Smooth muscle cell (in vitro differentiated cells): ENCODE results near the gene KLF15. TPM values are rescaled to one million over a fixed set of nuclear protein-coding genes. Genes with fewer than 3 reads are reported as not detected.

Experiments
- DNase-seq: peaks from one replicate; lab custom pipeline; 2025; ENCODE audit not compliant: unreplicated experiment; lab: John Stamatoyannopoulos, UW
- H2AFZ ChIP-seq: fragments of 200-600 bp; sonication (generic); 2 replicates; pipeline ENCODE4 v1.6.0; 2016; ENCODE audit warnings: antibody characterized with exemption, low read depth, mild to moderate bottlenecking
- H3F3A ChIP-seq: fragments of 200-600 bp; sonication (generic); 2 replicates; pipeline ENCODE4 v1.6.0; 2017; ENCODE audit warnings: antibody characterized with exemption, low read depth
- H3K27ac ChIP-seq: fragments of 200-600 bp; sonication (generic); 2 replicates; pipeline ENCODE4 v1.5.1; 2016; ENCODE audit warnings: low read depth, mild to moderate bottlenecking
- H3K27me3 ChIP-seq: fragments of 200-600 bp; sonication (generic); 2 replicates; pipeline ENCODE4 v1.6.1; 2016; ENCODE audit warnings: low read depth, mild to moderate bottlenecking
- H3K36me3 ChIP-seq: fragments of 200-600 bp; sonication (generic); 2 replicates; pipeline ENCODE4 v1.5.1; 2016; ENCODE audit warnings: low read depth
- H3K4me1 ChIP-seq: fragments of 200-600 bp; sonication (generic); 2 replicates; pipeline ENCODE4 v1.5.1; 2016; ENCODE audit warnings: low read depth
- H3K4me2 ChIP-seq: fragments of 200-600 bp; sonication (generic); 2 replicates; pipeline ENCODE4 v1.6.0; 2016; ENCODE audit warnings: mild to moderate bottlenecking
- H3K4me3 ChIP-seq: fragments of 200-600 bp; sonication (generic); 2 replicates; pipeline ENCODE4 v1.5.1; 2016; ENCODE audit warnings: mild to moderate bottlenecking
- H3K79me2 ChIP-seq: fragments of 200-600 bp; sonication (generic); 2 replicates; pipeline ENCODE4 v1.6.0; 2016; ENCODE audit warnings: low read depth, mild to moderate bottlenecking
- H3K9ac ChIP-seq: fragments of 200-600 bp; sonication (generic); 2 replicates; pipeline ENCODE4 v1.6.0; 2016; ENCODE audit warnings: low read depth
- H3K9me3 ChIP-seq: fragments of 200-600 bp; sonication (generic); replicated peaks from 2 replicates; pipeline ENCODE4 v1.5.1; 2016; ENCODE audit warnings: low read depth
- H4K20me1 ChIP-seq: fragments of 200-600 bp; sonication (generic); 2 replicates; pipeline ENCODE4 v1.6.0; 2016; ENCODE audit warnings: low read depth
- CTCF ChIP-seq: fragments of 200-600 bp; sonication (generic); IDR thresholded peaks from 2 replicates; pipeline ENCODE4 v1.5.1; 2017; ENCODE audit warnings: borderline replicate concordance, mild to moderate bottlenecking, antibody characterized with exemption; ENCODE audit not compliant: insufficient read depth, poor library complexity, severe bottlenecking
- WGBS: methylation state at CpG from one replicate; pipeline ENCODE4 v1.1.7; 2016; ENCODE audit warnings: low lambda C conversion rate; 5-methylcytosine and 5-hydroxymethylcytosine counted together
- polyA plus RNA-seq: library from polyadenylated mRNA; unstranded; fragments of >200 nt; fragmentation: Nextera tagmentation; extraction: Ambion mirVana; gene quantifications from 2 replicates; pipeline ENCODE4 v1.2.1, GENCODE V29; 2016
- total RNA-seq: library from RNA; depleted of rRNA; stranded (reverse); fragments of >200 nt; gene quantifications from 2 replicates; pipeline ENCODE4 v1.2.3, GENCODE V29; 2014

KLF15 gene
- total and polyA plus RNA-seq, 2 experiments from 2014 or later: not detected

GRCh38 chr3:126393563-126393962 is 36.4 kb upstream of the KLF15 start:
- Histone ChIP-seq H3K9ac (no peak overlapping the region), H2AFZ (no peak overlapping the region), H3K27me3 (peaks cover 11% of the 10 kb centered on the region), H3K36me3 (no peaks in the 10 kb centered on the region), H3K27ac (no peak overlapping the region), H3K4me3 (no peak overlapping the region), H3K9me3 (no peaks in the 10 kb centered on the region), H4K20me1 (no peaks in the 10 kb centered on the region), H3K79me2 (no peaks in the 10 kb centered on the region), H3F3A (no peaks in the 10 kb centered on the region), H3K4me2 (no peak overlapping the region), H3K4me1 (peaks cover 6% of the 10 kb centered on the region)
- 89% methylated on average over 4 of the region's 4 CpGs for WGBS
- DNase-seq: no peak
- no peak for TF ChIP-seq CTCF

GRCh38 chr3:126392246-126392645 is 35.0 kb upstream of the KLF15 start:
- WGBS: 92% methylated on average over 12 of the region's 12 CpGs
- no peaks in the 10 kb centered on the region for H3K9me3 ChIP-seq
- no peak overlapping the region for H2AFZ ChIP-seq
- H3F3A ChIP-seq: no peaks in the 10 kb centered on the region
- no peak overlapping the region for H3K4me2 ChIP-seq
- TF ChIP-seq CTCF: no peak
- no peaks in the 10 kb centered on the region for H4K20me1 ChIP-seq
- peaks cover 6% of the 10 kb centered on the region for H3K4me1 ChIP-seq
- H3K4me3 ChIP-seq: no peak overlapping the region
- H3K79me2 ChIP-seq: no peaks in the 10 kb centered on the region
- peaks cover 11% of the 10 kb centered on the region for H3K27me3 ChIP-seq
- no peak overlapping the region for H3K27ac ChIP-seq
- H3K36me3 ChIP-seq: no peaks in the 10 kb centered on the region
- no peak overlapping the region for H3K9ac ChIP-seq
- no peak for DNase-seq

- no peaks in the 10 kb centered on the region for H3K36me3 ChIP-seq
- no peak overlapping the region for H3K4me3 ChIP-seq
- no peaks in the 10 kb centered on the region for H4K20me1 ChIP-seq
- H3K27ac ChIP-seq: no peak overlapping the region
- peaks cover 6% of the 10 kb centered on the region for H3K4me1 ChIP-seq
- DNase-seq: no peak
- H3F3A ChIP-seq: no peaks in the 10 kb centered on the region
- 76% methylated on average over 1 of the region's 1 CpG for WGBS
- H3K79me2 ChIP-seq: no peaks in the 10 kb centered on the region
- H3K4me2 ChIP-seq: no peak overlapping the region
- no peak overlapping the region for H3K9ac ChIP-seq
- H3K27me3 ChIP-seq: peaks cover 11% of the 10 kb centered on the region
- H2AFZ ChIP-seq: no peak overlapping the region
- H3K9me3 ChIP-seq: no peaks in the 10 kb centered on the region
- no peak for TF ChIP-seq CTCF
Observed at GRCh38 chr3:126391631-126392030, 34.4 kb upstream of the KLF15 start.

- Histone ChIP-seq H3K79me2 (no peaks in the 10 kb centered on the region), H3K4me2 (no peak overlapping the region), H3K9ac (no peak overlapping the region), H3K27ac (no peak overlapping the region), H3K36me3 (no peaks in the 10 kb centered on the region), H3K9me3 (no peaks in the 10 kb centered on the region), H4K20me1 (no peaks in the 10 kb centered on the region), H3K4me3 (no peak overlapping the region), H3K27me3 (peaks cover 8% of the 10 kb centered on the region), H3F3A (no peaks in the 10 kb centered on the region), H2AFZ (no peak overlapping the region), H3K4me1 (peaks cover 6% of the 10 kb centered on the region)
- no peak for DNase-seq
- no peak for TF ChIP-seq CTCF
- WGBS: 95% methylated on average over 4 of the region's 4 CpGs
Observed at GRCh38 chr3:126390751-126391150, 33.5 kb upstream of the KLF15 start.
